Activated CD4-positive, alpha-beta T cell treated with anti-CD3 and anti-CD28 coated beads, Interleukin-2, amount 50 U/mL, for 1 hour (primary cell): ENCODE measurements around the gene C14orf93.

Experiments used
- DNase-seq: peaks from one replicate; pipeline ENCODE4 v3.0.0-alpha.2; 2020

Gene C14orf93

GRCh38 chr14:23044840-23045239 lies 34.9 kb upstream of the C14orf93 start:
- no peak for DNase-seq

DNA sequence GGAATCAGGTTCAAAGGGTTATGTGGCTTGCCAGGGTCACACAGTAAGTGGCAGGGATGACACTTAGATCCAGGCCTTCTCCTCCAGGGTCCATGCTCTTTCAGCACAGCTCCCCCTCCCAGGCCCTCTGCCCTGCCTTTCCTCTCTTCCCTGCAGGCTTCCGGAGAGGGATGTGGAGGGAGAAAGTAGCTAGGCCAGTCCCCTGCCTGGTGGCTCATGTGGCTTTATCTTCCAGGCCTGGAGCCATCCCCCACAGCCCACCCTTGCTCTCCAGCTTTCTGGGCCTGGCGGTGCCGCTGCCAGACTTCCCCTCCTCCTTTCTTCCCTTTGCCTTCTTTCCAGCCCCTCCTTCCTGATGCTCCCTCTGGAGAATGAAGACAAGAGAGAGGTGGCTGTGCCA lies 33.8 kb upstream of the C14orf93 start:
- DNase-seq: no peak

GRCh38 chr14:23043145-23043544 lies 33.2 kb upstream of the C14orf93 start:
- no peak for DNase-seq

DNA sequence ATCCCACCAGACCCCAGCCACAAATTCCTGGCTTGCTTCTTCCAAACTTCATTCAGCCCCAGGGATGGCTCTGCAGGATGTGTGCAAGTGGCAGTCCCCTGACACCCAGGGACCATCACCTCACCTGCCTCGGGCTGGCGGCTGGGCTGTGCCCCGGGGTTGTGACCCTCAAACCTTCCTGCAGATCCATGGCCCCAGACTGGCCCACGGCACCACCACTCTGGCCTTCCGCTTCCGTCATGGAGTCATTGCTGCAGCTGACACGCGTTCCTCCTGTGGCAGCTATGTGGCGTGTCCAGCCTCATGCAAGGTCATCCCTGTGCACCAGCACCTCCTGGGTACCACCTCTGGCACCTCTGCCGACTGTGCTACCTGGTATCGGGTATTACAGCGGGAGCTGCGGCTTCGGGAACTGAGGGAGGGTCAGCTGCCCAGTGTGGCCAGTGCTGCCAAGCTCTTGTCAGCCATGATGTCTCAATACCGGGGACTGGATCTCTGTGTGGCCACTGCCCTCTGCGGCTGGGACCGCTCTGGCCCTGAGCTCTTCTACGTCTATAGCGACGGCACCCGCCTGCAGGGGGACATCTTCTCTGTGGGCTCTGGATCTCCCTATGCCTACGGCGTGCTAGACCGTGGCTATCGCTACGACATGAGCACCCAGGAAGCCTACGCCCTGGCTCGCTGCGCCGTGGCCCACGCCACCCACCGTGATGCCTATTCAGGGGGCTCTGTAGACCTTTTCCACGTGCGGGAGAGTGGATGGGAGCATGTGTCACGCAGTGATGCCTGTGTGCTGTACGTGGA lies 32.4 kb upstream of the C14orf93 start, which contains the start of gene PSMB11:
PSMB11 (plus strand) TSS at position 51 of the 804 bp plus-strand sequence; CDS start at position 65, 14 bp downstream.
- DNase-seq: no peak

GRCh38 chr14:23041729-23042128 lies 31.8 kb upstream of the C14orf93 start:
- DNase-seq: no peak

- DNase-seq: no peak
Observed at GRCh38 chr14:23040100-23040499, 30.2 kb upstream of the C14orf93 start.

DNA sequence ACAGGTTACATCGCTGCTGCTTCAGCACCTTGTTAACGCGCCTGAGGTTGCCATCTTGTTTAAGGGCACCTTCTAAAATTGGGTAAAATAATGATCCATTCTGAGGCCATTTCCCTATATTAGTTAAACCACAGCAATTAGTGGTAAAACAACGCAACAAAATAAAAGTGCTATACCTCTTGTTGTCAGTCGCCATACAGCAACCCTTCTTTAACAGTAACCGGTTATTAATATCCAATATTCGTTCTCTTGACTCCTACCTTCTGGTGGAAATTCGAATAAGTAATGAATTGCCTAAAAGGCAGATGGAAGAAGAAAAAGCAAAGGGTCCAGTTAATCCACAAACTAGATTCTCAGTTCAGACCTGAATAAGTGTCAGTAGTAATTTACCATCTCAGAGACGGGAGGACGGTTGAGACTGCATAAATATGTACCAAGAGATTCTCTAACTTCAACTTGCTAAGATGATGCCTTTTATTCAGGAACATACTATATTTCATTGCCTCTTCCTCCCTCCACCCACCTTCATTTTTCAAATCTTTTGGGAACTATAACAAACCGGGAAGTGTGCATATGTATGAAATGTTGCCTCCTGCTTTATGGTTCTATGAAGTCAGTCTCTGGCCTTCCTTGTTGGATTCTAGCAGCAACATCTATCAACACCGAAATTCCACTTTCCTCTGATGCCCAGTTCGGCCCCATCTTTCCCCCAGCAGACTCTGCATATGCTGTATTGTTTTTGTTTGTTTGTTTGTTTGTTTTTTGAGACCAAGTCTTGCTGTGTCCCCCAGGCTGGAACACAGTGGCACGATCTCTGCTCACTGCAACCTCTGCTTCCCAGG lies 25.6 kb upstream of the C14orf93 start:
- DNase-seq: no peak

- peak; percentile 84 for DNase-seq
Observed at GRCh38 chr14:23034498-23035302, 24.8 kb upstream of the C14orf93 start, which contains the start of gene PSMB5. Gene PSMB5, minus strand, starts transcription at chr14:23034900. Its CDS starts 19 bp downstream, at chr14:23034881.

GRCh38 chr14:23033801-23034497 lies 24.0 kb upstream of the C14orf93 start:
- no peak for DNase-seq

- DNase-seq: no peak
Observed at GRCh38 chr14:23033251-23033727, 23.3 kb upstream of the C14orf93 start.

DNA sequence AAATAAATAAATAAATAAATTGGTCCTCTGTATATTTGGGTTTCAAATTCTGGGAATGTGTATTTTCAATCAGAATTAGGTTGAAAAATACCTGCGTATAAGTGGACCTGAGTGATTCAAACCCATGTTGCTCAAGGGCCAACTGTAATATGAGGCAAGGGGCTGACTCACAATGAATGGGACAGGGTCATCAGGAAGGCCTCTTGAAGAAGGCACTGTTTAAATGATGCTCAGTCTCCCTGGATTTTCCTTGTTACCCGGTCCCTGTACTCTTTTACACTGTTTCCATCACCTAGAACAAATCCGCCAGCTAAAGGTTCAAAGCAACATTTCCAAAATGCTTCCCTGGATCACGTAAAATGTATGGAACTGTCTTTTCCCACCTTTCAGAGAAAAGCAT lies 21.0 kb upstream of the C14orf93 start:
- DNase-seq: no peak

GRCh38 chr14:23028799-23029198 lies 18.9 kb upstream of the C14orf93 start:
- DNase-seq: peak; percentile 12

DNA sequence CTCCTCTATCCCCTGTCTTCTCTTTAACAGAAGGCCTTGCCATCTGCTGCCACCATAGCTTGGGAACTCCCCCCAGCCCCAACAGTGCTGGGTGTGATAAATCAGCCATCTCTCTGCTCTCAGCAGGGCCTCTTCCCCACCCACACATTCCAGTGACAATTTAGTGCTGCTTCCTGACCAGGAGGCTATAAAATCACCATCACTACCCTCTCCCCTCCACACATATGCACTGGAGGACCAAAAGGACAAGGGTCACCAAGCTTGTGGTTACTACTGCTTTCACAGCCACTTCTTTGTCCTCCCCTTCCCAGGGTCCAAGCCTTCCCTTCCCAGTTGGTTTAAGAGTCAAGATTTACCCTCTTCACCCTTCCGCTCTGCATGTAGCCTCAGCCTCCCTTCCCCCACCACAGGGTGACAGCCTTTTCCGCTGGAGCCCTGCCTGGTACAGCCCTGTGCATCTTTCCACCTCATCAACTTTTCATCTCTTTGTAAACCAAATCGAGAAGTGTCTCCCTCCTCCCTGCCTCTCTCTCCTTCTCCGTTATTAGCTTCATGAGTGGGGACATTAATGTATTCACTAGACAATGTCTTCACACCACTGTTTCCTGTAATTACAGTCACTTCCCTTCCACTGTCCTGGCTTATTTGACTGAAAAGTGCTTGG lies 15.3 kb upstream of the C14orf93 start:
- peak; percentile 6 for DNase-seq

DNA sequence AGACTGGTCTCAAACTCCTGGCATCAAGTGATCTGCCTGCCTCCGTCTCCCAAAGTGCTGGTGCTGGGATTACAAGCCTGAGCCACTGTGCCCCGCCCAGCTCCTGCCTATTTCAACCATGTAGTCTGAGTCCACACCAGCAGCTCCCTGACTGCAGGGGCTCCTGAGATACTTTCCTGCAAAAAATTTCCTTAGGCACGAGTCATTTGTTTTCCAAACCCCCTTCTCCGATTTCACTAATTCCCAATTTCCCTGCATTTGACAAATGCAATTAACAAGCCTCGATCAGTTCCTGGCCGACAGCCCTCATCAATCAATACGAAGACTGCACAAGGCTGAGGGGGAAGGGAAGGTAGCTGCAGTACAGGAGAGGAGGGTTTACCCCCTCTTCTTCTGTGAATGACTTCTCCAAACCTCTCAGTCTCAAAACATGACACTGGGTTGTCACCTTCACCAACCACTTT lies 14.7 kb upstream of the C14orf93 start:
- DNase-seq: no peak

GRCh38 chr14:23023795-23024152 lies 13.8 kb upstream of the C14orf93 start:
- DNase-seq: no peak

DNA sequence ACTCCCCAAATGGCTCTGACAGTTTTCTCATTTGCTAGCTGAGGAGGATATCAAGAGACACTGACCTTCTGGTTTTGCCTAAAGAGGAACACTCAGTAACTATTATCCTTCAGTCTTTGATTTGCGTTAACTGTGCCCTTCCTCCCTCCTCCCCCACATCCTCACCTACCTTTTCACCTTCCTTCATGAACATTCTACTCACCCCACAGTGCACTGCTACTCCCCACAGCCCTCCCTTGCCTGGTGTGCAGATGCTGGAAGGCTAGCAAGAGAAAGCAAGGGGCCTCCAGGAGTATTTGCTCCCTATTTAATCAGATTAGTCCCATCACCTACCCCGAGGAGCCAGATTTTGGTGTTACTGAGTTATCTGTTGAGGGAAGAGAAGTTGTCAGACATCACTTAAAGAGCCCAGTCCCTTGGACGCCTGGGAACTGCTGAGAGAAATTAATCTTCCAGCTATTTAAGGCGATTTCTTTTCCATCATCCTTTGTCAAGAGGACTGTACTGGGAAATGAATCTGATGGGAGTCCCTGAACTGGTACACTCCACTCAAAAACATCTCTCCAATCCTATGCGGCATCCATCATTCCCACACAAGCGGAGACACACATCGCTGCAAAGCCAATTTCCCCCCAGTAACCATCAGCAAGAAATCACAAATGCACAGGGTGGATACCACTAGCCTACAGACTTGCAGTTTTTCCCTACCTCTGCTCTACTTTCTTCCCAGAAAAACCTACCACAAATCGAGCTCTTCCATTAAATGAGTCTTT lies 13.3 kb upstream of the C14orf93 start:
- no peak for DNase-seq

- no peak for DNase-seq
Observed at GRCh38 chr14:23021889-23022442, 12.0 kb upstream of the C14orf93 start.

- no peak for DNase-seq
Observed at GRCh38 chr14:23021434-23021833, 11.5 kb upstream of the C14orf93 start.

GRCh38 chr14:23020143-23021128 lies 10.5 kb upstream of the C14orf93 start:
- no peak for DNase-seq
